Muscle of back (tissue), 11 donors: Measurements from ENCODE around the gene POU2F1. TPM values are rescaled to one million over a fixed set of nuclear protein-coding genes. Genes with fewer than 3 reads are reported as not detected.

ENCODE experiments used
- DNase-seq, 3 donors: peaks; one replicate each; pipeline versions ENCODE4 v3.0.0 to v3.0.0-alpha.2; 2013
- polyA plus RNA-seq, 10 donors: library from polyadenylated mRNA; unstranded; fragments of 120-200 nt; gene quantifications; one replicate each; pipeline ENCODE4 v1.2.1, GENCODE V29; 2013; ENCODE audit not compliant: insufficient read length in 10 of 10

Gene POU2F1
- polyA plus RNA-seq, 10 donors = 4.4 to 9.4 (median 6.4) TPM

DNA sequence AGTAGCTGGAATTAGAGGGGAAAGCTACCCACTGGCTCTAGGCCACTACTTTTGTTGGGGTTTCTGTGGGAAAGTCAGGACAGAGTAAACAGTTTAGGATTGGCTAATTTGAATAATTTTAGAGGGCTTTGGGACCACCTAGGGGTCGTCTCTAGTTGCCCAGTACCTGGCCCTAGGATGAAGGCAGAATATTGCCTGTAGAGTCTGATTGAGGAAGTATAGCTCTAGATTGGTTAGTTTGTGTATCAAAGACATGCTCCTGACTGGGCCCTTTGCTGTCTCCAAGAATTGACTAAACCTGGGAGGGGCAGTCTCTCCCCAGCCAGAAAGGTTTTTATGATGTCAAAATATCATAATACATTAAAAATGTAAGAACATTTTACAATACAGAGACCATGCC lies 142.0 kb downstream of the POU2F1 start:
- DNase-seq = no peak

DNA sequence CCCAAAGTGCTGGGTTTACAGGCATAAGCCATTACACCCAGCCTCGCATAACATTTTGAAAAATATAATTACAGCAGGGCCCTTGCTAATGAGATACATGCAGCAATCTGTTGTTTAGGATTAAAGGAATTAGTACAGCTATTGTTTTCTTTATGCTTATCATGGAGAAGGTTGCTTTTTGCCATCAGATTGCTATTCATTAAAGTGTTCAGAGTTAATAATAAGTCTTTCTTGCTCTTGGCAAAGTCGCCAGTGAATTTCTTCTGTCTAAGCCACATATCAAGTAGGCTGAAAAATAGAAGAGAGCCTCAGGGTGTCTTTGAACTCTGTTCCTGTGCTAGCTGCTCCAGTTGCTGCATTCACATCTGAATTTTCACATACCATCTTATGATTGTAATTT lies 144.1 kb downstream of the POU2F1 start:
- no peak for DNase-seq

DNA sequence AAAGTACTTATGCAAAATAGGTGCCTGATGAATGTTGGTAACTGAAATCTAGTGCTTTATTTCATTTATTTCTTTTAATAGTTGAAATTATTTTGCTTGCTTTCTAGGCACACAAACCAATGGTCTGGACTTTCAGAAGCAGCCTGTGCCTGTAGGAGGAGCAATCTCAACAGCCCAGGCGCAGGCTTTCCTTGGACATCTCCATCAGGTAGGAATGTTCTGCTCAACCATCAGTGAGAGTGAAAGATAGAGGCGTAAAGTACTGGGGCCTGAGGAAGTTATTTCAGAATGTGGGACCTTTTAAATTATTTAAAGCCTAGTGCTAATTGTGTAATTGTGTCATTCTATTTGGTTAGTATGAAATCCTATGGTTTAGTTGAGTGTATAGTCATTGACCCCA lies 144.7 kb downstream of the POU2F1 start:
- no peak for DNase-seq

DNA sequence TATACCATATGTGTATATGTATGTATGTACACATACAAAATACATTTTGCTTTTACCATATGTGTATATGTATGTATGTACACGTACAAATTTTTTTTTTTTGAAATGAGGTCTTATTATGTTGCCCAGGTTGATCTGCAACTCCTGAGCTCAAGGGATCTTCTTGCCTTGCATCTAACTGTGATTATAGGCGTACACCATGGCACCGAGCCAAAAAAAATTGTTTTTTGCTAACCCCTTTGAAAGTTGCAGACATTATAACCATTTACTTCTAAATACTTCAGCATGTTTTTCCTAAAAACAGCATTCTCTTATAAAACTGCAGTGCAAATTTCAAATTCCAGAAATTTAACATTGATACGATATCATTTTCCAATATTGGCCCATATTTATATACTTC lies 147.0 kb downstream of the POU2F1 start:
- peak in 2 of 3 donors; percentile 10 to 24 for DNase-seq

DNA sequence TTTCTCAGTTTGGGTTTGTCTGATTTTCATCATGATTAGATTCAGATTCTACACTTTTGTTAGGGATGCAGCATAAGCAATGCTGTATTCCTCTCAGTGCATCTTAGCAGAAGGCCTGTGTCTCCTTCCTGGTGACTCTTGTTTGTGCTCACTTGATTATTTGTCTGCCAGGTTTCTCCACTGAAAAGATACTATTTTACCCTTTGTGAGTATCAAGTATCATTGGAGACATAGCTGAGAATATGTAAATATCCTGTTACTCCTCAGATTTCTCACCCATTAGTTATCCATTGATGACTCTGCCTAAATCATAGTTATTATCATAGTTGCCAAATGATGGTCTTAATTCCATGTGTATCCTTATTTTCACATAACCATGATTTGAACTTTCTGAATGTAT lies 148.5 kb downstream of the POU2F1 start:
- DNase-seq = no peak

DNA sequence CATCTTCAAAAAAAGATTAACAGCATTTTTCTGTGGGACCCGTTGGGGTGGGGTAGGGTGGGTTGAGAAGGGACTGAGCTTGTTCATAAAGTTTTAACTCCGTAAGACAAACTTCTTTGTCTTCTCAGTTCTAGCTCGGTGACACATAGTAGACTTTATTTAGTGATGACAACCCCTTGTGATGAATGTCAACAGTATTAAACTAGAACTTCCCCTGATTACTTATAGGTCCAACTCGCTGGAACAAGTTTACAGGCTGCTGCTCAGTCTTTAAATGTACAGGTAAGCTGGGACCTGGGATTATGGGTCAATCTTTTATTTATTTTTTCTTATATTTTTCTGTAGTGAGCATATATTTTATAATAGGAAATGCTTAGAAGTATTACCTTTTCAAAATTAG lies 149.2 kb downstream of the POU2F1 start:
- no peak for DNase-seq

DNA sequence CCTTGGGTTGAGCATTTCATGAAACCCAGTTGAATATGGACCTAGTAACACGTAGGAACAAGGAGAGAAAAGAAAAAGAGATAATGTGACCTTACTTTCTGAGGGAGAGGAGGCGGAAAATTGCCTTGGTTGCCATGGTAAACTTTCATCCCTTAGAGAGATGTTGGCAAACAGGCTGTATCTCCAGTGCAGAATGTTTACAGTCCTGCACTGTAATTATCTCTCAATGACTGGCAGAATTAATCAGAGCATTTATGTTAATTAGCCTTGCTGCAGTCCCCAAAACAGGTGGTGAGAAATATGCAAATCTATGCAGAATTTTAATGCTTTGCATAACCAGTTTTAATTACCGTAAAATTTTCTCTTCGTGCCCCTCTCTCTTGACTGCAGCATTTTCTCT lies 150.3 kb downstream of the POU2F1 start:
- DNase-seq = no peak

DNA sequence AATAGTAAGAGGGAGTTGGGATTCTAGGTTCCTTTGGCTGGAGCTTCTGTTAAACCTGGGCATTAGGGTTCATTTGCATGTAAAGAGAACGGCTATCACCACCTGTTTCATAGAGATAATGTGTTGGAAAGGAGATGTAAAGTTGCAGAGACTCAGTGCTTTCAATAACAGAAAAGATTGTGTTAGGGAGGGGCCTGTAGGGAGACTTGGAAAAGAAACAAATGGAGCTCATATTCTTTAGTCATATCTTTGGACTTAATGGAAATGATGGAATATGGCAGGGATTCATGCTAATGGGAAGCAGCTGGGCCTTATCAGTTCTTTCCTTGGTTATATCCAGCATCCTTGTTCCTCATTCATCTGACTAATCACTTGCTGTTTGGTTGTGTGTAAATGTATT lies 152.7 kb downstream of the POU2F1 start:
- peak; percentile 38 to 65 (median 42) for DNase-seq

DNA sequence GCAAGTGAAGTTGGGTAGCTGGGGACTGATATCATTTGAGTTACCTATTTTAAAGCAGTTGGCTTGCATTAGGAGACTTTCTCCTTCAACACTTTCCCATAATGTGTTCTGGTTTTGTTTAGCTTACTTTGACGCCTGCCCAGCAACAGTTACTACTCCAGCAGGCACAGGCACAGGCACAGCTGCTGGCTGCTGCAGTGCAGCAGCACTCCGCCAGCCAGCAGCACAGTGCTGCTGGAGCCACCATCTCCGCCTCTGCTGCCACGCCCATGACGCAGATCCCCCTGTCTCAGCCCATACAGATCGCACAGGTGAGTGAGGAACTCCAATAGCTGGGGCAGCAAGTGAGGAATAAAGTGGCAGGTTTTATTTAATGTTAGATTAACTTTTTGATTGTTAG lies 153.3 kb downstream of the POU2F1 start:
- no peak for DNase-seq

DNA sequence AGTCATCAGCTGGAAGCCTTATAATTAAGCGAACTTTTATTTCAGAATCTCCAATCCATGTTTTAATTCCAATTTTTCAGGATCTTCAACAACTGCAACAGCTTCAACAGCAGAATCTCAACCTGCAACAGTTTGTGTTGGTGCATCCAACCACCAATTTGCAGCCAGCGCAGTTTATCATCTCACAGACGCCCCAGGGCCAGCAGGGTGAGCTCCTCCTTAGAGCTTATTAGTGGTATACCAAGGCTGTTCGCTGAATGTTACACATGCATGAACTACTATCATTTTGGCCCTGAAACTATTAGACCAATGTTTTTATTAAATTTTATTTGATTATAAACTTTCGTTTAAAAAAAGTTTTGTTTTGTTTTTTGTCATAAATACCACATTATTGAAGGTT lies 155.3 kb downstream of the POU2F1 start:
- no peak for DNase-seq

DNA sequence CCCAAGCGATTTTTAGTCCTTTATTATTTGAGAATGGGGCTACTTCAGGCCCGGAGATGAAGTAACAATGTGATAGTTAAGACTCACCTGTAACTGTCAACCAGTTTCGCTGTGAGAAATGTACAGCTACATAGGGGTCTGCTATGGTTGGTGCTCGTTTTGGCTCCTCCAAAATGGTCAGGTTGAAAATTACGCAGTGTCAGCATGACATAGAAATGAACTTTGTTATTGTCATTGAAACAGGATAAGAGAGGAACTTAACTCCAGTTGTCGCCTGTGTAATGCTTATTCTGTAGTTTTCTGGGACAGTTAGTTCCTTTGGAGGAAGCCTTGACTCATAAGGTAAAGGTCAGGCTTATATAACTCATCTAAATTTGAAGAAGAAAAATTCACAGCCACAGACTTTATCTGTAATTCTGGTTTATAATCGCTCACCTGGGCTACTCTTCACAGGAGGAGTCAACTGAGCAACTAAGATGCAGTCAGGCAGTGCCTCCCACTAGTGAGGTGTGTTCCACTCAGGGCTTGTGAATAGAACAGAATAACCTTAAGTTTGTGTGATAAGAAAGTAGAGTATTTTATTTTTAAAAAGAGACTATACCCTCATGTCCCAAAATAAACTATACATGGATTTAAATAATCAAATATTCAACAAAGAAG lies 166.7 kb downstream of the POU2F1 start:
- no peak for DNase-seq

DNA sequence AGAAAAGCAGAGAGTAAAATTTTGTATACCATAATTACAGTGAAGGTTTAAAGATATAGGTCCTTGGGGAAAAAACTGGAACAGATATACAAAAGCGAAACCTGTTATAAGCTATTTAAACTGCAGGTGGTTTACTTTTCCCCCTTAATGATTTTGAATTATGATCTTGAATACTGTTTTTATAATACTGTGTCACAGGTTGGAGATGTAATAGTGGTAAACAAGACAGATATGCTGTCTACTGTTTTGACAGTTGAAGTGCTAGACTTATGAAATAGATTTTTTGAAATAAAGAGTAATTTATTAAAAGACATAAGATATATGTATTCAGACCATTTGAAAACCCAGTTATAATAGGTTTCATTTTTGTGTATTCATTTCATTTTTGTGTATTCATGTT lies 168.3 kb downstream of the POU2F1 start:
- no peak for DNase-seq

DNA sequence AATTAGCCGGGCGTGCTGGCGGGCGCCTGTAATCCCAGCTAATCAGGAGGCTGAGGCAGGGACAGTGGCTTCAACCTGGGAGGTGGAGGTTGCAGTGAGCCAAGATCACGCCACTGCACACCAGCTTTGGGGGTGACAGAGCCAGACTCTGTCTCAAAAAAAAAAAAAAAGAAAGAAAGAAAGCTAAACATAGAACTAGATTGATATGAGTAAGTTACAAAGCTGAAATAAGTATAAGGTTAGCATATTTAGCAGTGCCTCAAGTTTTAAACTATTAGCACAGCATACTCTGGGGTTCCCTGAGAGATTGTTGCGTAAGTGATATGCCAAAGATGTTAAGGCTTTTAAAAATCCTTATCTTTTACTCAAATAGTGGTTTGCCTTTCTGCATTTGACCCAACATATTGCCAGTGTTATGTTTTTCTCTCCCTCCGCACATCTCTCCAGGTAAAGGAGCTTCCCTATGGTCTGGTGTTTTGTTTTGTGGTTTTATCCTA lies 171.6 kb downstream of the POU2F1 start:
- DNase-seq = no peak

DNA sequence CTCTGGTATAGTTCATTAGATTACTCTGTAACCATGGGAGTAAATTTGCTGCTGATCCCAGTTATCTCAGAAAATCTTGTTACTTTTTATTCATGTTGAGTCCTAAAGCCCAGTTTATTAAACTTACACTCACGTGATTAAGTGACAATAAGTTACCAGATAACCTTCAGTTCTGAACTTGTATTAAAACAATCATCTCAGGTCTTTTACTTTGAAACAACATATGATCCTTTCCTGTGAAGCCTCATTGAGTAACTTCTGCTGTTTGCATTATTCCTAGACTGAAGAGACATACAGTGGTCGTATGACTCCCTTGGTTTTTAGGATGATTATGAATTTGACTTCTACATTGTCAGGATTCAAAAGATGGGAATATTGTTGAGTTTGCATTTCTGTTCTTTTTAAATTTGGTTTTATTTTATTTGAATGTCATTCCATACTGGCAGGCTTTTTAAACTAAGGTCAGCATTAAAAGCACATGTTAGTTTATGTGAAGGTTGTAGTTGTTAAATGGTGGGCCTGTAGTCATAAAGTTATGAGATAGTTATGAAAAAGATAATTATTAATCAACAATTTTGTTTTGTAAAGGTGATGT lies 179.8 kb downstream of the POU2F1 start:
- no peak for DNase-seq

DNA sequence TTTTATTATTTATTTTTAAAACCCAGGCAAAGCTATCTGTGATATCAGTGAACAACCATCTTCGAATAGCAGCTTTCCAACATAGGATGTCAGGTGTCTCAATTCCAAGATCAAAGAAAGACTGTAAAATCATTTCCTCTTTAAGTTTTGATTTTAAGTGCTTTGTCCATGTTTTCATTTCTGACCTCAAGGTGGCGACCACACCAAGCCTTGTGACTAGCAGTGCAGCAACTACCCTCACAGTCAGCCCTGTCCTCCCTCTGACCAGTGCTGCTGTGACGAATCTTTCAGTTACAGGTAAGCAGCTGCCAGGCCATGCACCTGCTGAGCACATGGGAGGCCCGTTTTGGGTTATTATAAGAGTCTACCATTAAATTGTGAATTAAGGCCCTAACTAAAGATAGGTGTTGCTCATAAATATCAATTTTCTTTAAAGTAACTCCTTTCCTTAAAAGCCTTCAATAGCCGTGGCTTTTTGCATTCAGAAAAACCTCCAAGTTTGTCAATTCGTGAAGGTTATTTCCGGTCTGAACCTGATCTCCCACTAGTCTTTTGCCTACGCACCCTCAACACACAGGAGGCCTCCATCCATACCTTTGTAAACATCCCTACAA lies 180.7 kb downstream of the POU2F1 start:
- DNase-seq = peak; percentile 5 to 45 (median 43)

DNA sequence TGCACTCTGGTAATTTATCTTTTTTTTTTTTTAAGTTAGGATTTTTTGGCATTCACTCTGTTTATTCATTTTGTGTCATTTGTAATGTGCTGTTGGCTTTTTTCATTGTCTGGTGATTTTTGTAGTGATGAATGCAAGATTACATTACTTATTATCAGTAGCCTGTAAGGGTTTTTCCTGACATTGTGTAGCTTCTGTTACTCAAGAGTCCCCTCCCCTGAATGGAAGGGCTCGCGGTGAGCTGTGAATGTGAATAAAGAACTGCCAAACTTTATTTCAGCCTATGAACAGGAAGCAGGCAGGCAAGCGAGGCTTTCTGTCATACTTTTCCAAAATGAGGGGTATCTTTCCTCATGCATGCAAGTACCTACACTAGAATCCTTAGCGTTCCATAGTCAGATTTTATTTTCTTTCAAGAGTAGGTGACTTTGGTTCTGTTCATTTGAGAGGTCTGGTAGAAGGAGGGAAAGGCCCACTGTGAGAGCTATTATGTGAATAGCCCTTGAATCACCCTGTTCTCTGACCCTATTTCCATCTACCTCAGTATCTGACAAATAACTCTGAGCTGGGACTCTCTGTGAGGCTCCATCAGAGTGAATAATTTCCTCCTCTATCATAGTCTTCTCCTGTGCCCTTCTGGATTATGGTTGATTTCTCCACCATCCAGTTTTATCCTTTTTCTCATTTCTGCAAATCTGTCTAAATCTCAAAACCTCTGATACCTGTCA lies 183.6 kb downstream of the POU2F1 start:
- DNase-seq = no peak

DNA sequence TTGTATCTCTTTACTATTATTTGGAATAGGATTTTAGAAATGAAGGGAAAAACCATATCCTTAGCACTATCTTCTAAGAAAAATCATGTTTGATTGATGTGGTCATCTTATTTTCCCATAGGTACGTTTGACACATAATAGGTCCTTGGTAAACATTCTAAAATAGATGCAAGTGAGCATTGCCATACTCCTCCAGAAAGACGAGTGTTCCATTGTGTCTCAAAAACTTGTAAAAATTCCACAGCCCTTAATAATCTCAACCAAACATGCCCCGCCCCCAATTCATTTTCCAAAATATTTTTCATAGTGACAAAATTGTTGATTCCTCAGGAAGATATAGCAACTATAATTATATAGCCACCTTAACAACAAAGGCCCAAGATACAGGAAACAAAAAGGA lies 184.2 kb downstream of the POU2F1 start:
- no peak for DNase-seq

DNA sequence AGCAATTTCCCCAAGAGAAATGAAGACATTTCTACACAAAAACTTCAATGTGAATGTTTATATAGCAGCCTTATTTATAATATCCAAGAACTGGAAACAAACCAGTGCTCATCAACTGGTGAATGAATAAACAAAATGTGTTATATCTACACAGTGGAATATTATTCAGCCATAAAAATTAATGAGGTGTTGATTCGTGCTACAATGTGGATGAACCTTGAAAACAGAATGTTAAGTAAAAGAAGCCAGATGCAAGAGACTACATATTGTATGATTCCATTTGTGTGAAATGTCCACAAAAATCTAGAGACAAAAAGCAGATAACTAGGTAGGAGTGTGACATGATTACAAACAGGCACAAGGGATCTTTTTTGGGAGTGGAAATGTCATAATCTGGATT lies 187.7 kb downstream of the POU2F1 start:
- no peak for DNase-seq

DNA sequence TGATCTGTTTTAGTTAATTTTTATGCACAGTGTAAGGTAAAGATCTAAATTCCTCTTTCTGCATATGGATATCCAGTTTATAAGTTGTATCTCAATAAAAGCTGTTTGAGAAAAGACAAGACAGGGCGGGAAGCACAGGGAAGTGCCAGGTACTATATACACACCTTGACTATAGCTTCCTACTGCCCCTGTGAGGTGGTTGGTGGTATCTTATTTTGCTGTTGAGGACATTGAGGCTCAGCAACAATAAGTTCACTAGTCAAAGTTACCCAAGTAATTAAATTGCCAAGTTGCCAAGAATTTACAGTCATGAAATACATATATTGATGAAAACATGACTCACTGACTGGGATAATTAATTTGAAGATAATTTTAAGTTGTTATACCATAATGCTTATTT lies 188.5 kb downstream of the POU2F1 start:
- DNase-seq = no peak

DNA sequence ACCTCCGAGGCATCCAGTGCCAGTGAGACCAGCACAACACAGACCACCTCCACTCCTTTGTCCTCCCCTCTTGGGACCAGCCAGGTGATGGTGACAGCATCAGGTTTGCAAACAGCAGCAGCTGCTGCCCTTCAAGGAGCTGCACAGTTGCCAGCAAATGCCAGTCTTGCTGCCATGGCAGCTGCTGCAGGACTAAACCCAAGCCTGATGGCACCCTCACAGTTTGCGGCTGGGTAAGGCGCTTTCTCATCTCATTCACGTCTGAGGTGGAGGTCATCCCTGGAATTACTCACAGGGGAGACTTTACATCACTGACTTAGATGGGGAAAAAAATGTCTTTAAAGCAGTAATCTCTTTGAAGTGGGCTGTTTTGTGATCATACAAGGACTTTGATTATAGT lies 191.4 kb downstream of the POU2F1 start:
- DNase-seq = no peak

DNA sequence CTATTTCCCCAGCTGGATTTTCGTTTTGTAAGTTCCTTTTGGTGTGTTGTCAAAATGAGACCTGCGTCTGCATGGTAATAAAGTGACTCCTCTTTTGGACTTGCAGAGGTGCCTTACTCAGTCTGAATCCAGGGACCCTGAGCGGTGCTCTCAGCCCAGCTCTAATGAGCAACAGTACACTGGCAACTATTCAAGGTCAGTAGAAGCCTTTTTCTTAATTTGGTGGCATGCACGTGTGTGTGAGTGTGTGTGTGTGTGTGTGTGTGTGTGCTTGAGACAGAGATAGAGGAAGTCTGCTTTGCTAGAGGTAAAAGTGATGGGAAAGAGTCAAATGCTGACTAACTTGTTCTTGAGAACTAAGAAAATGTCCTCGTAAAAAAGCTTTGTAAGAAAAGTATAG lies 192.2 kb downstream of the POU2F1 start:
- DNase-seq = no peak

DNA sequence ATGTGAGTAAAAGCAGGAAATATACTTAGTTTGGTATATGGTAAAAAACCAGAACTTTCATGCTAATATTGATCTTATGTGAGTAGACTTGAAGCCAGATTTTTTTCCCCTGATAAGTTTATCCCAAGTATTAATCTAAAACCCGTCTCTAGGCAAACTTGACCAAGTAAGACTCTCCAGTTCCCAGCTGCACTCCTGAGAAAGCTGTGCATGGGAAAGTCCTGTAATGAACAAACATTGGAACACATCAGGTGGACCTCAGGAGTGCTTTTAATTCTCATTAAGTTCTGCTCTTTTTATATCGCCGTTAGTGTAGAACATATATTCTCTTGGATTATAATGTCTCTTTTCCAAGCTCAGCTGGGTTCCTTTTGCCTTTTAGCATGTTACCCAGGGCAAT lies 192.6 kb downstream of the POU2F1 start:
- no peak for DNase-seq

DNA sequence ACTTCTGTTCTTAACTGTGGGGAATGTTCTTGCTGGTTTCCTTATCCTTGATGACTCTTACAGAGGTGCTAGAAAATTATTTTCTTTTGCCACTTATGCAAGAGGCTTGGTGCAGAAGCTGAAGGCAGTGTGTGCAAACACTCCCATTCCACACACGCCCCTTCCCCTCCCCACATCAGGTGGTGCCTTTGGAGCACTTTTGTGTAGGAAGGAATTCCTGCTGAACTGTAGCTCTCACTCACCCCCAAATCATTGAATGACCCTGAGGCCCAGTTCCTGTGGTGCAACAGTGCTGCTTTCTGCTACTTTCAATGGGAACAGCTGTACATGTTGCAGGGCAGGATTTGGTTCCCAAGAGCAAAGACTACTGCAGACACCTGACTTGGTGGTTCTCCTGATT lies 195.8 kb downstream of the POU2F1 start:
- no peak for DNase-seq
